Measurements from ENCODE around the gene MED13.

Gene MED13

DNA sequence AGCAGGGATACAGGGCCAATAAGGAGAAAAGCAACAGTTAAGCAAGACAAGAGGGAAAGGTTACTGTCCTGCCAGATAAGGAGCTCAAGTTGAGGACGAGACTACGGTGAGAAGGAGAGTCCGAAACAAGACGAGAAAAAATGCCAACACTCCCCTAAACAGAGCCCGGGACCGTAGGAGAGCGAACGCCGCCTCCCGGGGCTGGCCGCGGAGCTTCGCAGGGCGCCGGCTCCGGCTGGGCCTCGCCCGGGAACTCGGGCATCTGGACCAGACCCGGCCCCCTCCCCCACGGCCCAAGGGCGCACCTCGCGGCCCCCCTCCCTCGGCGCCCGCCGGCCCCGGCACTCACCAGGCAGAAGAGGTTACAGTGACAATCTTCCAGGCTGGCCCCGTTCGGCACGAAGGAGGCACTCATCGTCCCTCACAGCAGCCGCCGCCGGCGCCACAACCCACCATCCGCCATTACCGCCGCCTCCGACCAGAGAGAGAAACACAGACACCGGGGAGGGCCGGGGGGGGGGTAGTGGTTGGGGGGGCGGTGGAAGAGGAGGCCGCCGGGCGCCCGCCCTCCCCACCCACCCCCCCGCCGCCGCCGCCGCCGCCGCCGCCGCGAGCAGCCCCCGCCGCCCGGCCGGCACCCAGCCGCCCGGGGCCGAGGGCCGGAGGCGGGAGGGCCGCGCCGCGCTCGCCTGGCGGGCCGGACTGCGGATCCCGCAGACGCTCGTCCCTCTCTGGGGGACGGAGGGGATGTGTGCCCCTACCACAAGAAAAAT, at the start of gene MED13:
MED13 (minus strand) TSS at position 488 of the 773 bp plus-strand sequence; CDS start at position 415, 73 bp downstream.
- in situ Hi-C loops (cut with MboI; ENCODE audit: low sequenced_read_pairs) = no loop called here

GRCh38 chr17:62112229-62112628, 47.2 kb upstream of the MED13 start:
- in situ Hi-C loops (cut with MboI; ENCODE audit: low sequenced_read_pairs) = no loop called here

GRCh38 chr17:62111562-62112171, 46.6 kb upstream of the MED13 start:
- in situ Hi-C loops (cut with MboI; ENCODE audit: low sequenced_read_pairs) = no loop called here

DNA sequence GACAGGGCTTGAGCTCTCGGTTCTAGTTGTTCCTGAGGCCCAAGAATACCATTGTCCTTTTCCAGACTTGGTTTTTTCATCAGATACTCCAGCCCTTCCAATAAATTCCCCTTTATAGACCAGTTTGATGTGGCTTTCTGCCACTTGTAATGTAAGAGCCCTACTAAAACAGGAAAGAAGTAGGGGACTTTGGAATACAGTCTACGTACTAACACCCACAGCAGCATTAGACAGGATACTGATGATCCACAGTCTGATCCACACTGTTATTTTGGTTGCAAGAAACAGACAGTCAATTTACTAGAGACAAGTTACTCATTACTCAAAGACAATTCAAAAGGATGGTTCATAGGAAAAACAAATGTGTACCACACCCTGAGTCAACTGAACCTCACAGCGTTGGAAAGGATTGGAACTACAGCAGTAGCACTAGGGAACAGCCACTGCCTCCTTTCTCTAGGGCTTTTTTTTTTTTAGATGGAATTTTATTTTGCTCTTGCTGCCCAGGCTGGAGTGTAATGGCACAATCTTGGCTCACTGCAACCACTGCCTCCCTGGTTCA, 45.9 kb upstream of the MED13 start:
- in situ Hi-C loops (cut with MboI; ENCODE audit: low sequenced_read_pairs) = no loop called here

DNA sequence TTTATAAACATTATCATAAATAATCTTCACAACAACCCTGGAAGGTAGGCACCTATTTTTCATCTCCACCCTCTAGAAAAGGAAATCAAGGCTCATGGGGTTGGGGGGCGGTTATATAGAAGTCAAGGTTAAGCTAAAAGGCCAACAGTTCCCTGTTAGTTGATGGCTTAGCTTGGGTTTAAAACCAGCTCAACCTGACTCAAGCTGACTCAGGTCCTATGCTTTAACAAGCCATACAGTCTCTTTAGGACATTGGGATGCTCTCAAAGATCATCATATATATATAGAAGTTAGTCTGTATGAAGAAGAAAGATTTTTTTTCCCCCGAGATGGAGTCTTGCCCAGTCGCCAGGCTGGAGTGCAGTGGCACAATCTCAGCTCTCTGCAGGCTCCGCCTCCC, 44.8 kb upstream of the MED13 start:
- in situ Hi-C loops (cut with MboI; ENCODE audit: low sequenced_read_pairs) = no loop called here

DNA sequence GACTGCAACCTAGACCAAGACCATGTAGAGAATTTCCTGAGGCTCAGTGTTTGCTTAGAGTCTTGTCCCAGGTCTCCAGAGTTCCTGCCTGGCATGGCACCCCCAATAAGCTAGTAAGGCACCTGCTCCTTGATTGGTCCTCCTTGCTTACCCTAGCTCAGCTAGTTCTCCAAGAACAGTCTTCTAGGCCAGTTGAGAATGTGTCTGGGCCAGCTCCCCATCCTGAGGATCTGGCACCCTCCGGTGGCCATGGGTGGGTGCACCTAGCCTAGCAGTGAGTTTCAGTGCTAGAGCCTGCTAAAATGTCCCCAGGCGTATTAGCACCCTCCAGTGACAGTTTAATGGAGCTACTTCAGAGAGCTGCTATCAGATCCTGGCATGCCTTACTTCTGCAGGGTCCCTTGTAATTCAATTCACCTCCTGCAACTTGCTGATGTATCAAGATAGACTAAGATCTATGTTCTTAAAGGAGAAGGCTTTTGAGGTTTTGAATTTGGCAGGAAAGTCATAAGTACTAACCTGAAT, 44.4 kb upstream of the MED13 start:
- in situ Hi-C loops (cut with MboI; ENCODE audit: low sequenced_read_pairs) = no loop called here

DNA sequence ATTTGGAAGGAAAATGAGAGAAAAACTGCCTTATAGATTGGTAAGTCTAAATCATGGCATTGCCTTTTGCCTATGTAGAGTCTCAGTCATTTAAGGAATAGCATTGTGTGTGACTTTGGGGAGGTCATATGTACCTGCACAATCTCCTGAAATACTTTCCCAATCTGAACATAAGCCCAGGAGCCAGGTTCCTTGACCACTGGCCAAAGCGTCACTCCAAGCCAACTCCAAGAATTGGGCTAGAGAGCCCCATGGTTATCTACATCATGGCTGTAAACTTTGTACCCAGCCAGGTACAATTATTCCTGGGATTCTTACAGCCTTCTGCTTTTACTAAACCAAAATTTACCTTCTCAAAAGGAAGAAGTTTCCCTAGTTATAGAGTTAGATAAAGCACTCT, 40.8 kb upstream of the MED13 start:
- in situ Hi-C loops (cut with MboI; ENCODE audit: low sequenced_read_pairs) = no loop called here

- in situ Hi-C loops (cut with MboI; ENCODE audit: low sequenced_read_pairs) = no loop called here
Observed at GRCh38 chr17:62105357-62105756, 40.3 kb upstream of the MED13 start.

DNA sequence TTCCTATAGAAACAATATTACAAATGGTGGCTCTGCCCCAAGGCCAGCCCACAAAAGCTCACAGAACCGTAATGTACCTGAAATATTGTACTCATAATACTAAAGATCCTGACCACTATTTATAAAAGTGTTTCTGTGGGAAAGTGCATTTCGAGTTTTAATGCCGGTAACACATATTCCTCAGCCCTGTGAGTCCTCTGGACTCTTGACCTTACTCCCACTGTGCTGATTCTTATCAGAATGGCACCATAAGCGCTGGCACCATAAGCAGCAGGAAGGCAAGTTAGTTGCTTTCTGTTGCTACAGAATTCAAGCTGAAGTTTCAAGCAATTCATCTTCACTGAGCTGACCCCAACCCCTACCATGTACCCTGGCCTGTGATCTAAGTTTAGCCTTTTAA, 36.4 kb upstream of the MED13 start:
- in situ Hi-C loops (cut with MboI; ENCODE audit: low sequenced_read_pairs) = no loop called here

DNA sequence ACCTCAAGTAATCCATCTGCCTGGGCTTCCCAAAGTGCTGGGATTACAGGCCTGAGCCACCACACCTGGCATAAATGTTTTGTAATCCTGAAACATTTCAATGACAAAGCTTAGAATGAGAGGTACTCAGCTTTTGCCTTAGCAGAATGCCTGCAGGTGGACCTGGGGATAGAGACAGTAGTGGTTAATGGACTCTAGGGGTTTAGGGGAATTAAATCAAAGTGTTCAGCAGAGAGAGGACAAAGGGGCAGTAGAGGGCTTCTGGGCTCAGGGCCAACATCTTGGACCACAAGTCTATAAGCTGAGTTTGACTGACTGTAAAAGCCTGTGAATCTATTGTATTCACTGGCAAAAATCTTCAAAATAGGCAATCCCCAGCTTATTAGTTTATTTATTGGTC, 36.0 kb upstream of the MED13 start:
- in situ Hi-C loops (cut with MboI; ENCODE audit: low sequenced_read_pairs) = no loop called here

DNA sequence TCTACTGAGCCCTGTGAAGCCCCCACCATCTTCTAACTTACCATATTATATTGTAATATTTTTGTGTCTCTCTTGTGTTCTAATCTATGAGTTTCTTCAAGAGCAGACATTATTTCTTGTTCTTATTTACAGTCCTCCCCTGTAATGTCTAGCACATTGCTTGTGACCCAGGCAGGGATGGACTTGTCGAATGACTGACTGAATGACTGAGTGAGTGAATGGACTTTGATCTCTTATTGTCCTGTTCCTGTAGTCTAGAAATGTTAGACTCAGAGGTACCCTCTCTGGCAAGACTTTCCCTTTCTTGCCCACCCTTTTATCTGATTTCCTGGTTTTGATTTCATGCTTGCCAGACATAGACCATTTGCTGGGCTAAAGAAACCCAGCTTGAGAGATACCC, 35.0 kb upstream of the MED13 start:
- in situ Hi-C loops (cut with MboI; ENCODE audit: low sequenced_read_pairs) = no loop called here

DNA sequence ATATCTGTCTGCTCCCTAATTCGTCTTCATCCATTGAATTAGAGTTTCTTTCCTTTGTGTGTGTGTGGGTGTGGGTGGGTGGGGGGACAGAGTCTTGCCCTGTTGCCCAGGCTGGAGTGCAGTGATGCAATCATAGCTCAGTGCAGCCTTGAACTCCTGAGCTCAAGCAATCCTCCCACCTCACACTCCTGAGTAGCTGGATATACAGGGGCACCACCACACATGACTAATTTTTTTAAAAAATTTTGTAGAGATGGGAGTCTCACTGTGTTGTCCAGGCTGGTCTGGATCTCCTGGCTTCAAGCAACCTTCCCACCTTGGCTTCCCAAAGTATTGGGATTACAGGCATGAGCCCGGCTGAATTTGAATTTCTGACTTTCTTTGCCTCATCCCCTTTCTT, 34.5 kb upstream of the MED13 start:
- in situ Hi-C loops (cut with MboI; ENCODE audit: low sequenced_read_pairs) = no loop called here

GRCh38 chr17:62098623-62099231, 33.6 kb upstream of the MED13 start:
- in situ Hi-C loops (cut with MboI; ENCODE audit: low sequenced_read_pairs) = no loop called here

GRCh38 chr17:62096401-62096670, 31.3 kb upstream of the MED13 start:
- in situ Hi-C loops (cut with MboI; ENCODE audit: low sequenced_read_pairs) = no loop called here

- in situ Hi-C loops (cut with MboI; ENCODE audit: low sequenced_read_pairs) = no loop called here
Observed at GRCh38 chr17:62094175-62094574, 29.1 kb upstream of the MED13 start.

GRCh38 chr17:62093188-62094155, 28.4 kb upstream of the MED13 start:
- in situ Hi-C loops (cut with MboI; ENCODE audit: low sequenced_read_pairs) = no loop called here

DNA sequence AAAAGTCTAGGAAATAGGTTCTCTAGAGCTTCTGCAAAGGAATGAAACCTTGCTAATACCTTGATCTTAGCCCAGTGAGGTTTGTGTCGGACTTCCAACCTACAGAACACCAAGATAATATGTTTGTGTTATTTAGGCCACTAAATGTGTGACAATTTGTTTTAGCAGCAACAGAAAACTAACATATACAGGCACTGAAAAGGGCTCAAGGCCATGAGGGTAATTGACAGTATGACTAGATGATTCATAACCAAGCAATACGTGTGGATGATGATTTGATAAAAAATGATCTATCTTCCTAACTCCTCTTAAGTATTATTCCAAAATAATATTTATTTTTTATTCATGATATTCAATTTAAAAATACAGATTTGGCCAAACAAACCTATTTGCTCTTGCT, 27.7 kb upstream of the MED13 start:
- in situ Hi-C loops (cut with MboI; ENCODE audit: low sequenced_read_pairs) = no loop called here

- in situ Hi-C loops (cut with MboI; ENCODE audit: low sequenced_read_pairs) = no loop called here
Observed at GRCh38 chr17:62091804-62092203, 26.7 kb upstream of the MED13 start.

DNA sequence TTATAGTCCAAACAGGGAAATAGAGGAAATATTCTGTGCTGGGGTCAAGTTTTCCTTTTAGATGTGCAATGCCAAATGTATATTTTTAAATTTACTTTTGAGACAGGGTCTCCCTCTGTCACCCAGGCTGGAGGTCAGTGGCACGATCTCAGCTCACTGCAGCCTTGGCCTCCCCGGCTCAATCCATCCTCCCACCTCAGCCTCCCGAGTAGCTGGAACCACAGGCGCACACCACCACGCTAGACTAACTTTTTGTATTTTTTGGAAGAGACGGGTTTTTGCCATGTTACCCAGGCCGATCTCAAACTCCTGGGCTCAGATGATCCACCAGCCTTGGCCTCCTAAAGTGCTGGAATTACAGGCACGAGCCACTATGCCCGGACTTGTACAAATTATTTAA, 25.8 kb upstream of the MED13 start:
- in situ Hi-C loops (cut with MboI; ENCODE audit: low sequenced_read_pairs) = no loop called here

GRCh38 chr17:62090021-62090824, 25.1 kb upstream of the MED13 start:
- in situ Hi-C loops (cut with MboI; ENCODE audit: low sequenced_read_pairs) = no loop called here
